ENCODE measurements around the gene MROH9. TPM values are rescaled to one million over a fixed set of nuclear protein-coding genes. Genes with fewer than 3 reads are reported as not detected.
A peak's percentile ranks its signal among the peaks of the same experiment; 100 is the strongest.

MROH9 gene
- total RNA-seq, 1 donor from 2014 or later, result not detected

- Mint-ChIP-seq H3K27me3 (ENCODE audit: unreplicated experiment) (no peaks in the 10 kb centered on the region), H3K36me3 (ENCODE audit: unreplicated experiment) (no peaks in the 10 kb centered on the region), H3K4me3 (ENCODE audit: unreplicated experiment) (peak overlapping the region; percentile 24), H3K27ac (ENCODE audit: unreplicated experiment) (peak overlapping the region; percentile 90), H3K4me1 (ENCODE audit: unreplicated experiment) (peaks cover 31% of the 10 kb centered on the region), H3K9me3 (ENCODE audit: unreplicated experiment) (peaks cover 7% of the 10 kb centered on the region)
- TF ChIP-seq, protein P1, sequence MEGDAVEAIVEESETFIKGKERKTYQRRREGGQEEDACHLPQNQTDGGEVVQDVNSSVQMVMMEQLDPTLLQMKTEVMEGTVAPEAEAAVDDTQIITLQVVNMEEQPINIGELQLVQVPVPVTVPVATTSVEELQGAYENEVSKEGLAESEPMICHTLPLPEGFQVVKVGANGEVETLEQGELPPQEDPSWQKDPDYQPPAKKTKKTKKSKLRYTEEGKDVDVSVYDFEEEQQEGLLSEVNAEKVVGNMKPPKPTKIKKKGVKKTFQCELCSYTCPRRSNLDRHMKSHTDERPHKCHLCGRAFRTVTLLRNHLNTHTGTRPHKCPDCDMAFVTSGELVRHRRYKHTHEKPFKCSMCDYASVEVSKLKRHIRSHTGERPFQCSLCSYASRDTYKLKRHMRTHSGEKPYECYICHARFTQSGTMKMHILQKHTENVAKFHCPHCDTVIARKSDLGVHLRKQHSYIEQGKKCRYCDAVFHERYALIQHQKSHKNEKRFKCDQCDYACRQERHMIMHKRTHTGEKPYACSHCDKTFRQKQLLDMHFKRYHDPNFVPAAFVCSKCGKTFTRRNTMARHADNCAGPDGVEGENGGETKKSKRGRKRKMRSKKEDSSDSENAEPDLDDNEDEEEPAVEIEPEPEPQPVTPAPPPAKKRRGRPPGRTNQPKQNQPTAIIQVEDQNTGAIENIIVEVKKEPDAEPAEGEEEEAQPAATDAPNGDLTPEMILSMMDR (IDR thresholded peaks at IDR 0.05), result peak; percentile 39
- no peak for DNase-seq (ENCODE audit: extremely low spot score, unreplicated experiment)
These were observed 7.1 kb upstream of the MROH9 start for GRCh38 chr1:170927955-170928840.

DNA sequence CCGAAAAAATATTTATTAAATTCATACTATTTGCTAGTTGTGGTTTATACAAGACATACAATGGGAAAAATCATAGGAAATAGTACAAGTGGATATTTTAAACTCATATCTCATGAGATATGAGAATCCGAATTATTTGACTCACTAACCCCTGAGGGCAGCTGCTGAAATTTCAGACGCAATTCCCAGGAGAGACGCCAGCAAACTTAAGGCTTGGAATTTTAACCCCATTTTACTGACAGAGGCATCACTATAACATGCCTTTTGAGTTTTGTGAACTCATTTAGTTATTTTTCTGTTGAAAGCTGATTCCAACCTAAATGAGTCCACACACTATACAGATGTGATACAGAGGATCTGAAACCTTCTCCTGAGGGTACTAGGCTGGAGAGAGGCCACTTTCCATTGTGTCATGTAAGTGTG, 5.9 kb upstream of the MROH9 start:
- DNase-seq (ENCODE audit: extremely low spot score, unreplicated experiment), result no peak
- Mint-ChIP-seq H3K4me3 (ENCODE audit: unreplicated experiment) (peak overlapping the region; percentile 64), H3K27ac (ENCODE audit: unreplicated experiment) (peak overlapping the region; percentile 90), H3K4me1 (ENCODE audit: unreplicated experiment) (peaks cover 31% of the 10 kb centered on the region), H3K27me3 (ENCODE audit: unreplicated experiment) (no peaks in the 10 kb centered on the region), H3K36me3 (ENCODE audit: unreplicated experiment) (no peaks in the 10 kb centered on the region), H3K9me3 (ENCODE audit: unreplicated experiment) (no peaks in the 10 kb centered on the region)
- TF ChIP-seq, protein P1 (IDR thresholded peaks at IDR 0.05), result no peak

DNA sequence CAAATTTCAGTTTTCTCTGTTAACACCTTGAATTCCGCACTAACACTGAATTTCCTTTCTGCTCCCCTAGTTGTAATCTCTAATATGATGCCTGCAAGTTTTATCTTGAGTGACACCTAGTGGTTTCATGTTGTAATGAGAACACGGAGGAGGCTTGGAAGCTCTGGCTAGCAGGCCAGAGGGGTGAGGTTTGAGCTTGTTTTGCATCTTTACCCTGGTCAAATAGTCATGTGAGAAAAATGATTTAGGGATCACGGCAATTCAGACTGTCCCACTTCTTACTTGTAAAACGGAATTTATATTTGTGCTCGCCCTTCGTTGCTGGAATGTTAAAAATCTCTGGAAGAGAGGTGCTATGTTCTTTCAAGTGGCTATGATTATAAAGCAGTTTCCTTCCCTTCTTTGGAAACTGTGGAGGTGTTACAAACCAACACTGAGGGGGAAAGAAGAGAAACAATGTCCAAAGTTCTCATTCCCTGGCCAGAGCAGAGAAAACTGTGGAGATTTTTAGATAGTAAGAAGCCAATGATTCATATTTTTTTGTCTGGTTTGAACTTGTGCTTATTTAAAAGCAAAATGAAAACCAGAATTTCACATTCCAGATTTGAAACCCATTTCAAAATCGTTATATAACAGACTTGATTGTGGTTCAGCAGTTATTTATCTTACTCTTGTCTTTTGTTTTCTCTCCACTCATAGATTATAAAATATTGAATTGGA, 5.3 kb upstream of the MROH9 start:
- DNase-seq (ENCODE audit: extremely low spot score, unreplicated experiment), result no peak
- Mint-ChIP-seq H3K36me3 (ENCODE audit: unreplicated experiment) (no peaks in the 10 kb centered on the region), H3K4me1 (ENCODE audit: unreplicated experiment) (peaks cover 31% of the 10 kb centered on the region), H3K9me3 (ENCODE audit: unreplicated experiment) (no peaks in the 10 kb centered on the region), H3K27me3 (ENCODE audit: unreplicated experiment) (no peaks in the 10 kb centered on the region), H3K4me3 (ENCODE audit: unreplicated experiment) (peak overlapping the region; percentile 64), H3K27ac (ENCODE audit: unreplicated experiment) (peak overlapping the region; percentile 90)
- TF ChIP-seq, protein P1 (IDR thresholded peaks at IDR 0.05), result peak; percentile 86

GRCh38 chr1:170931650-170932049, 3.7 kb upstream of the MROH9 start:
- H3K4me3 Mint-ChIP-seq (ENCODE audit: unreplicated experiment), result no peak overlapping the region
- TF ChIP-seq, protein P1 (IDR thresholded peaks at IDR 0.05), result no peak
- H3K27me3 Mint-ChIP-seq (ENCODE audit: unreplicated experiment), result no peaks in the 10 kb centered on the region
- no peak for DNase-seq (ENCODE audit: extremely low spot score, unreplicated experiment)
- H3K9me3 Mint-ChIP-seq (ENCODE audit: unreplicated experiment), result peaks cover 4% of the 10 kb centered on the region
- peaks cover 31% of the 10 kb centered on the region for H3K4me1 Mint-ChIP-seq (ENCODE audit: unreplicated experiment)
- H3K27ac Mint-ChIP-seq (ENCODE audit: unreplicated experiment), result no peak overlapping the region
- H3K36me3 Mint-ChIP-seq (ENCODE audit: unreplicated experiment), result no peaks in the 10 kb centered on the region

- H3K36me3 Mint-ChIP-seq (ENCODE audit: unreplicated experiment), result no peaks in the 10 kb centered on the region
- peaks cover 31% of the 10 kb centered on the region for H3K4me1 Mint-ChIP-seq (ENCODE audit: unreplicated experiment)
- TF ChIP-seq, protein P1 (IDR thresholded peaks at IDR 0.05), result no peak
These were observed 3.1 kb upstream of the MROH9 start for GRCh38 chr1:170932236-170932635.

More at GRCh38 chr1:170932236-170932635, 3.1 kb upstream of the MROH9 start:
- Mint-ChIP-seq H3K27me3 (ENCODE audit: unreplicated experiment) (no peaks in the 10 kb centered on the region), H3K27ac (ENCODE audit: unreplicated experiment) (no peak overlapping the region), H3K9me3 (ENCODE audit: unreplicated experiment) (peaks cover 4% of the 10 kb centered on the region), H3K4me3 (ENCODE audit: unreplicated experiment) (no peak overlapping the region)
- no peak for DNase-seq (ENCODE audit: extremely low spot score, unreplicated experiment)

All from osteocyte (in vitro differentiated cells).